Measurements from ENCODE around the gene HSPA12A.

DNA sequence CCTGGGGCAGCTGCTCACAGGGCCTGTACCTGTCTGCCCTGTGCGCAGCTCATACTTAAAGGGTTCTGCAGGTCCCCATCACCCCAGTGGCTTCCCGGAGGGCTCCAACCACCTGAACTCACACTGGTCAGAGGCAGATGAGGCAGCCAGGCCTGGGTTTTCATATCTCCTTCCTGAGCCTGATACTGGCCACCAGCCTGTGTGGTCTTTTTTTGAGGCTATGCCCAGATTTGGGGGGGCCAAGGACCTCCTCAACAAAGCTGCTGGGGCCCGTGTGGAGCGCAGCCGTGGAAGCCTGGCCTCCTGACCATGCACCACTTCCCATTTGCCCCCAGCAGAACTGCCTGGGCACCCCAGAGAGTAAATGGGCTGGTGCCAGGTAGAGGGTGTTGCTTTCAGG lies 95.9 kb downstream of the HSPA12A start:
- TF ChIP-seq YY1 (IDR thresholded peaks at IDR 0.05; ENCODE audit: insufficient read depth, insufficient read length) (no peak), ZNF274 (IDR thresholded peaks at IDR 0.05; ENCODE audit: low read depth, low read length) (no peak), SUZ12 (IDR thresholded peaks at IDR 0.05; ENCODE audit: extremely low read depth, insufficient read depth, insufficient read length) (no peak)

All from NT2/D1 (cell line).